ENCODE data around the gene SLC15A4. TPM values are rescaled to one million over a fixed set of nuclear protein-coding genes. Genes with fewer than 3 reads are reported as not detected.

Gene SLC15A4
- polyA plus RNA-seq, 1 of the 3 experiments (the other 2 are of a cell fraction) = 14.5 TPM

GRCh38 chr12:128844031-128844635 is 20.4 kb upstream of the SLC15A4 start:
- Histone ChIP-seq H3K9me2 (no peaks in the 10 kb centered on the region), H3K4me1 (ENCODE audit: control insufficient read depth in 1 of 2, insufficient read depth in 2 of 2, low read depth in 1 of 2, low read length in 1 of 2) (no peaks in the 10 kb centered on the region), H3K9ac (no peak overlapping the region), H3K79me2 (ENCODE audit: insufficient read depth) (no peaks in the 10 kb centered on the region), H3K36me3 (replicated peaks in 1 of 2; ENCODE audit: control insufficient read depth in 1 of 2, insufficient read depth in 2 of 2, low read length in 1 of 2) (no peaks in the 10 kb centered on the region), H3F3A (replicated peaks; ENCODE audit: insufficient read depth) (no peaks in the 10 kb centered on the region), H3K9me3 (no peaks in the 10 kb centered on the region), H3K4me2 (no peak overlapping the region), H3K4me3 (ENCODE audit: low read depth in 2 of 2, low read length in 1 of 2) (no peak overlapping the region), H3K27me3 (ENCODE audit: insufficient read depth) (no peaks in the 10 kb centered on the region), H2AFZ (ENCODE audit: low read depth) (no peak overlapping the region), H4K20me1 (ENCODE audit: insufficient read depth) (no peaks in the 10 kb centered on the region), H3K27ac (ENCODE audit: low read depth in 2 of 2, low read length in 1 of 2) (no peak overlapping the region)
- ChIA-PET CTCF (no interaction called here), POLR2A (no interaction called here)
- DNase-seq = peak; percentile 64
- TF ChIP-seq USF2 (IDR thresholded peaks at IDR 0.05; ENCODE audit: borderline replicate concordance, low read depth, low read length) (no peak), FOXJ3 (CRISPR knock-in tag; IDR thresholded peaks at IDR 0.05) (no peak), SMC3 (IDR thresholded peaks at IDR 0.05; ENCODE audit: low read depth, low read length) (no peak), ELF1 (IDR thresholded peaks at IDR 0.05) (no peak), JUND (IDR thresholded peaks at IDR 0.05) (no peak), EZH2phosphoT487 (IDR thresholded peaks at IDR 0.05; ENCODE audit: borderline replicate concordance, low read depth) (no peak), USF1 (IDR thresholded peaks at IDR 0.05; ENCODE audit: borderline replicate concordance, low read depth) (no peak), YY1 (IDR thresholded peaks at IDR 0.05; ENCODE audit: low read depth) (no peak), REST (IDR thresholded peaks at IDR 0.05; ENCODE audit: low read depth, low read length) (no peak), GABPA (IDR thresholded peaks at IDR 0.05; ENCODE audit: low read depth) (no peak)
- 19% methylated on average over 7 of the region's 11 CpGs for whole genome bisulfite sequencing (ENCODE audit: low lambda C conversion rate)

- Histone ChIP-seq H3K36me3 (replicated peaks in 1 of 2; ENCODE audit: control insufficient read depth in 1 of 2, insufficient read depth in 2 of 2, low read length in 1 of 2) (no peaks in the 10 kb centered on the region), H2AFZ (ENCODE audit: low read depth) (no peak overlapping the region), H4K20me1 (ENCODE audit: insufficient read depth) (no peaks in the 10 kb centered on the region), H3K4me3 (ENCODE audit: low read depth in 2 of 2, low read length in 1 of 2) (no peak overlapping the region), H3K27me3 (ENCODE audit: insufficient read depth) (no peaks in the 10 kb centered on the region), H3K4me1 (ENCODE audit: control insufficient read depth in 1 of 2, insufficient read depth in 2 of 2, low read depth in 1 of 2, low read length in 1 of 2) (no peaks in the 10 kb centered on the region), H3K4me2 (no peak overlapping the region), H3K9ac (no peak overlapping the region), H3F3A (replicated peaks; ENCODE audit: insufficient read depth) (no peaks in the 10 kb centered on the region), H3K27ac (ENCODE audit: low read depth in 2 of 2, low read length in 1 of 2) (no peak overlapping the region), H3K9me3 (no peaks in the 10 kb centered on the region), H3K9me2 (no peaks in the 10 kb centered on the region), H3K79me2 (ENCODE audit: insufficient read depth) (no peaks in the 10 kb centered on the region)
- no peak for TF ChIP-seq POLR2AphosphoS5 (IDR thresholded peaks at IDR 0.05; ENCODE audit: low read depth, low read length)
- no peak for TF ChIP-seq TEAD4 (IDR thresholded peaks at IDR 0.05; ENCODE audit: borderline replicate concordance, insufficient read depth)
- TF ChIP-seq FOSL2 (IDR thresholded peaks at IDR 0.05; ENCODE audit: borderline replicate concordance, low read depth) = no peak
- TF ChIP-seq USF2 (IDR thresholded peaks at IDR 0.05; ENCODE audit: borderline replicate concordance, low read depth, low read length) = no peak
- no peak for TF ChIP-seq SMC3 (IDR thresholded peaks at IDR 0.05; ENCODE audit: low read depth, low read length)
- TF ChIP-seq GATA2 (CRISPR knock-in tag; IDR thresholded peaks at IDR 0.05) = no peak
- no peak for TF ChIP-seq SIN3A (IDR thresholded peaks at IDR 0.05; ENCODE audit: borderline replicate concordance, low read depth, low read length)
- TF ChIP-seq CHD2 (IDR thresholded peaks at IDR 0.05; ENCODE audit: low read length, partially characterized antibody) = no peak
- WGBS (ENCODE audit: low lambda C conversion rate) = 25% methylated on average over 4 of the region's 4 CpGs
- ChIA-PET POLR2A (interaction anchor here (0.6 kb wide), 1 partner anchor 76 kb away, joined by 3 read pairs; no protein-coding TSS in a partner anchor), CTCF (no interaction called here)
- no peak for DNase-seq
Observed at GRCh38 chr12:128843538-128843937, 19.8 kb upstream of the SLC15A4 start.

Measured in SK-N-SH (cell line).